Measurements from ENCODE around the gene CANT1. TPM values are rescaled to one million over a fixed set of nuclear protein-coding genes. Genes with fewer than 3 reads are reported as not detected.
"Not testable (repeated sequence)": the region's sequence is repeated elsewhere in the genome, so short reads cannot be mapped to it uniquely, and the experiment has no call there.

The CANT1 gene
- total RNA-seq, 2 donors from 2014 or later, result 20.9 to 40.1 TPM

DNA sequence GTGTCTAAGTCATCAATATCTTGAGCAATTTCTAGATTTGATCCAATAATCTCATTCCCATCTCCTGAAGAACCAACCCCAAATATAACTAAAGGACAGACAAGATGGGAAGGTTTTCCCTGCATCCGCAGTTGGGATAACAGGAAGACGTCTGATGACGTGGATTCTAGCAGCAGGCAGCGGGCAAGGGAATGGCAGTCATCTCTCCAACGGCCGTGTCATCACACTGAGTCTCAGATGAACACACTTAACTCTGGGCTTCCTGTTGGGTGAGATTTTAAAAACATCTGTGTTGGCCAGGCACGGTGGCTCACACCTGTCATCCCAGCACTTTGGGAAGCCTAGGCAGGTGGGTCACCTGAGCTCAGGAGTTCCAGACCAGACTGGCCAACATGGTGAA, 63.4 kb downstream of the CANT1 start:
- Histone ChIP-seq H3K36me3 (no peaks in the 10 kb centered on the region), H3K27me3 (no peaks in the 10 kb centered on the region), H3K9me3 (peaks cover 0 to 15% of the 10 kb centered on the region in 2 donors), H3K4me3 (no peak overlapping the region), H3K4me1 (no peaks in the 10 kb centered on the region), H3K27ac (no peak overlapping the region)
- TF ChIP-seq, protein P1, sequence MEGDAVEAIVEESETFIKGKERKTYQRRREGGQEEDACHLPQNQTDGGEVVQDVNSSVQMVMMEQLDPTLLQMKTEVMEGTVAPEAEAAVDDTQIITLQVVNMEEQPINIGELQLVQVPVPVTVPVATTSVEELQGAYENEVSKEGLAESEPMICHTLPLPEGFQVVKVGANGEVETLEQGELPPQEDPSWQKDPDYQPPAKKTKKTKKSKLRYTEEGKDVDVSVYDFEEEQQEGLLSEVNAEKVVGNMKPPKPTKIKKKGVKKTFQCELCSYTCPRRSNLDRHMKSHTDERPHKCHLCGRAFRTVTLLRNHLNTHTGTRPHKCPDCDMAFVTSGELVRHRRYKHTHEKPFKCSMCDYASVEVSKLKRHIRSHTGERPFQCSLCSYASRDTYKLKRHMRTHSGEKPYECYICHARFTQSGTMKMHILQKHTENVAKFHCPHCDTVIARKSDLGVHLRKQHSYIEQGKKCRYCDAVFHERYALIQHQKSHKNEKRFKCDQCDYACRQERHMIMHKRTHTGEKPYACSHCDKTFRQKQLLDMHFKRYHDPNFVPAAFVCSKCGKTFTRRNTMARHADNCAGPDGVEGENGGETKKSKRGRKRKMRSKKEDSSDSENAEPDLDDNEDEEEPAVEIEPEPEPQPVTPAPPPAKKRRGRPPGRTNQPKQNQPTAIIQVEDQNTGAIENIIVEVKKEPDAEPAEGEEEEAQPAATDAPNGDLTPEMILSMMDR (IDR thresholded peaks at IDR 0.05), result no peak
- DNase-seq (ENCODE audit: low spot score), result no peak

DNA sequence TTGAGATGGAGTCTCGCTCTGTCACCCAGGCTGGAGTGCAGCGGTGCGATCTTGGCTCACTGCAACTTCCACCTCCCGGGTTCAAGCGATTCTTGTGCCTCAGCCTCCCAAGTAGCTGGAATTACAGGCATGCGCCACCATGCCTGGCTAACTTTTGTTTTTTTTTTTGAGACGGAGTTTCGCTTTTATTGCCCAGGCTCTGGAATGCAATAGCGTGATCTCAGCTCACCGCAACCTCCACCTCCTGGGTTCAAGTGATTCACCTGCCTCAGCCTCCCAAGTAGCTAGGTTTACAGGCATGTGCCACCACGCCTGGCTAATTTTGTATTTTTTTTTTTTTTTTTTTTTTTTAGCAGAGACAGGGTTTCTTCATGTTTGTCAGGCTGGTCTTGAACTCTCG, 64.1 kb downstream of the CANT1 start:
- DNase-seq (ENCODE audit: low spot score); H3K27me3 ChIP-seq; H3K4me3 ChIP-seq; H3K9me3 ChIP-seq; H3K36me3 ChIP-seq; H3K27ac ChIP-seq; H3K4me1 ChIP-seq: not testable (repeated sequence)

DNA sequence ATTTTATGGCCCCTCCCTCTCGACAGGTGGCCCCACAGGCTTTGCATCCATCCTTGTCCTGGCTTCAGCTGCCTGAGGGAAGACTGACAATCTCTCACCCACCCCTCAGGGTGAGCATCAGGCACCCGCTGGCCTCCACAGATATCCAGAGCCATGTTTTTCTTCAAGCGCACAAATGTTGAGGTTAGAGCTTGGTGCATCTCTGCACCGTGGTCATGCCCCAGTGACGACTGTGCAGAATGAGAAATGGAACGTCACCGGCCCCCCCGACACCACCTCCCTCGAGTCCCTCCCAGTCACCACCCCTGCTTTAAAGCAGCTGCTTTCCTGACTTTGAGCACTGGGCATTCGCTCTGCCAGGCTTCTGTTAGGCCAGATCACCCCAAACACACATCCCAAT, 64.6 kb downstream of the CANT1 start:
- no peak for DNase-seq (ENCODE audit: low spot score)

DNA sequence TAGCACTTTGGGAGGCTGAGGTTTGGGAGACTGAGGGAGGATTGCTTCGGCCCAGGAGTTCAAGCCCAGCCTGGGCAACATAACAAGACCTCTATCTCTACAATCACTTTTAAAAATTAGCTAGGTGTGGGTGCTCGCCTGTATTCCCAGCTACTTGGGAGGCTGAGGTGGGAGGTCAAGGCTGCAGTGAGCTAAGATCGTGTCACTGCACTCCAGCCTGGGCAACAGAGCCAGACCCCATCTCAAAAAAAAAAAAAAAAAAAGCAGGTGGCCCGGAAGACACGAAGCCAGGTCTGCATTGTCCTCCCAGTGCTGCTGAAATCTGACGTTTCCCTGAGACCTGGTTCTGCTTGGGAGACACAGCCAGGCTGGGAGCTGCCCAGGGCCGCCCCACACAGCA, 65.5 kb downstream of the CANT1 start:
- no peak overlapping the region for H3K4me3 ChIP-seq
- no peak for DNase-seq (ENCODE audit: low spot score)
- no peaks in the 10 kb centered on the region for H3K36me3 ChIP-seq
- H3K4me1 ChIP-seq, result peaks cover 0 to 18% of the 10 kb centered on the region in 2 donors
- no peaks in the 10 kb centered on the region for H3K27me3 ChIP-seq
- no peaks in the 10 kb centered on the region for H3K9me3 ChIP-seq
- H3K27ac ChIP-seq, result no peak overlapping the region
- TF ChIP-seq, protein P1 (IDR thresholded peaks at IDR 0.05), result no peak

More for the DNA sequence above, 64.6 kb downstream of the CANT1 start:
- no peak overlapping the region for H3K27ac ChIP-seq
- peaks cover 0 to 10% of the 10 kb centered on the region in 2 donors for H3K4me1 ChIP-seq
- no peak overlapping the region for H3K4me3 ChIP-seq
- no peaks in the 10 kb centered on the region for H3K36me3 ChIP-seq
- no peaks in the 10 kb centered on the region for H3K27me3 ChIP-seq
- peaks cover 0 to 3% of the 10 kb centered on the region in 2 donors for H3K9me3 ChIP-seq
- TF ChIP-seq, protein P1 (IDR thresholded peaks at IDR 0.05), result no peak

Other genes starting within 250 kb of the CANT1 start
- 10 to 100 TPM; 23.8 to 31.0 TPM for gene CYTH1, start 227.5 kb downstream of the CANT1 start, total RNA-seq
- 10 to 100 TPM; 15.4 to 18.1 TPM for gene USP36, start 168.9 kb downstream of the CANT1 start, total RNA-seq
- 1 to 10 TPM in 1 of 2 donors, under 1 TPM in 1; 0.83 to 1.1 TPM for gene CEP295NL, start 106.6 kb downstream of the CANT1 start, total RNA-seq
- 100 to 1,000 TPM in 1 of 2 donors, 10 to 100 TPM in 1; 99.1 to 158 TPM for gene TIMP2, start 84.4 kb downstream of the CANT1 start, total RNA-seq
- gene LGALS3BP, start 29.8 kb downstream of the CANT1 start, total RNA-seq, result 100 to 1,000 TPM; 488 to 733 TPM
- 100 to 1,000 TPM; 125 to 401 TPM for gene C1QTNF1, start 14.4 kb upstream of the CANT1 start, total RNA-seq
- gene ENGASE, start 65.1 kb upstream of the CANT1 start, total RNA-seq, result 10 to 100 TPM in 1 of 2 donors, 1 to 10 TPM in 1; 7.7 to 13.5 TPM

Data from right atrium auricular region (tissue), 2 donors.